PC-9 (cell line): ENCODE data around the gene TMEM203. TPM values are rescaled to one million over a fixed set of nuclear protein-coding genes. Genes with fewer than 3 reads are reported as not detected.
A peak's percentile ranks its signal among the peaks of the same experiment; 100 is the strongest.

Experiments
- BruUV-seq: library from RNA; stranded (reverse); fragments of 400-500 nt; replicated peaks from 2 replicates; lab custom pipeline; 2021; lab: Mats Ljungman, UMichigan
- CTCF ChIA-PET: fragments of 300-600 bp; sonication (Branson Sonifier 250); formaldehyde crosslinking; loops from one replicate; lab custom pipeline; 2022; ENCODE audit warnings: antibody characterized with exemption; lab: Charles Lee
- POLR2A ChIA-PET: fragments of 300-600 bp; sonication (Branson Sonifier 250); formaldehyde crosslinking; loops from one replicate; lab custom pipeline; 2022; ENCODE audit warnings: antibody characterized with exemption; ENCODE audit not compliant: unreplicated experiment; lab: Charles Lee
- DNase-seq, 2 experiments: peaks; one replicate each; pipeline versions ENCODE4 v3.0.0 to v3.0.0-alpha.2; 2015 to 2022; ENCODE audit warnings: mixed read lengths in 1 of 2
- H2AFZ ChIP-seq: fragments of 200-600 bp; sonication (generic); 2 replicates; pipeline ENCODE4 v1.8.1; 2017; ENCODE audit warnings: antibody characterized with exemption
- H3F3A ChIP-seq: fragments of 200-600 bp; sonication (generic); 2 replicates; pipeline ENCODE4 v1.8.1; 2017; ENCODE audit warnings: antibody characterized with exemption, mild to moderate bottlenecking, low read depth; ENCODE audit not compliant: insufficient read depth
- H3K27ac ChIP-seq: fragments of 200-600 bp; sonication (generic); 2 replicates; pipeline ENCODE4 v1.6.1; 2016; ENCODE audit warnings: mixed run types
- H3K27me3 ChIP-seq: fragments of 200-600 bp; sonication (generic); 2 replicates; pipeline ENCODE4 v1.6.1; 2016; ENCODE audit warnings: low read depth, mixed run types; ENCODE audit not compliant: insufficient read depth
- H3K36me3 ChIP-seq: fragments of 200-600 bp; sonication (generic); 2 replicates; pipeline ENCODE4 v1.6.1; 2016; ENCODE audit warnings: low read depth, mixed run types
- H3K4me1 ChIP-seq: fragments of 200-600 bp; sonication (generic); replicated peaks from 2 replicates; pipeline ENCODE4 v1.6.1; 2016; ENCODE audit warnings: mixed run types; ENCODE audit not compliant: insufficient read depth
- H3K4me2 ChIP-seq: fragments of 200-600 bp; sonication (generic); 2 replicates; pipeline ENCODE4 v1.6.1; 2017; ENCODE audit warnings: mixed run types
- H3K4me3 ChIP-seq: fragments of 200-600 bp; sonication (generic); 2 replicates; pipeline ENCODE4 v1.6.1; 2016; ENCODE audit warnings: mixed run types
- H3K79me2 ChIP-seq: fragments of 200-600 bp; sonication (generic); 2 replicates; pipeline ENCODE4 v1.6.1; 2017; ENCODE audit warnings: low read depth, mixed run types
- H3K9me2 ChIP-seq: fragments of 200-600 bp; sonication (generic); 2 replicates; pipeline ENCODE4 v1.8.1; 2017; ENCODE audit warnings: mild to moderate bottlenecking; ENCODE audit not compliant: insufficient read depth
- H3K9me3 ChIP-seq: fragments of 200-600 bp; sonication (generic); 2 replicates; pipeline ENCODE4 v1.8.1; 2016; ENCODE audit warnings: low read depth; ENCODE audit not compliant: insufficient read depth
- H4K20me1 ChIP-seq: fragments of 200-600 bp; sonication (generic); 2 replicates; pipeline ENCODE4 v1.8.1; 2017; ENCODE audit not compliant: insufficient read depth
- CTCF ChIP-seq: fragments of 200-600 bp; sonication (generic); conservative IDR thresholded peaks from 2 replicates; pipeline ENCODE4 v1.6.1; 2017; ENCODE audit warnings: mixed run types, antibody characterized with exemption, mild to moderate bottlenecking, moderate library complexity
- EZH2 ChIP-seq: fragments of 200-600 bp; sonication (generic); IDR thresholded peaks from 2 replicates; pipeline ENCODE4 v1.8.0; 2017; ENCODE audit warnings: antibody characterized with exemption, low read depth
- intact Hi-C: fragments of 100-400 bp; cut with micrococcal nuclease; formaldehyde crosslinking; loops from one replicate; pipeline ENCODE4 v1.10.0; 2022; ENCODE audit not compliant: unreplicated experiment
- total RNA-seq: library from RNA; stranded (reverse); gene quantifications from 2 replicates; pipeline ENCODE4 v1.2.3, GENCODE V29; 2021

TMEM203 gene
- total RNA-seq, 1 experiment from 2014 or later: 45.5 TPM

DNA sequence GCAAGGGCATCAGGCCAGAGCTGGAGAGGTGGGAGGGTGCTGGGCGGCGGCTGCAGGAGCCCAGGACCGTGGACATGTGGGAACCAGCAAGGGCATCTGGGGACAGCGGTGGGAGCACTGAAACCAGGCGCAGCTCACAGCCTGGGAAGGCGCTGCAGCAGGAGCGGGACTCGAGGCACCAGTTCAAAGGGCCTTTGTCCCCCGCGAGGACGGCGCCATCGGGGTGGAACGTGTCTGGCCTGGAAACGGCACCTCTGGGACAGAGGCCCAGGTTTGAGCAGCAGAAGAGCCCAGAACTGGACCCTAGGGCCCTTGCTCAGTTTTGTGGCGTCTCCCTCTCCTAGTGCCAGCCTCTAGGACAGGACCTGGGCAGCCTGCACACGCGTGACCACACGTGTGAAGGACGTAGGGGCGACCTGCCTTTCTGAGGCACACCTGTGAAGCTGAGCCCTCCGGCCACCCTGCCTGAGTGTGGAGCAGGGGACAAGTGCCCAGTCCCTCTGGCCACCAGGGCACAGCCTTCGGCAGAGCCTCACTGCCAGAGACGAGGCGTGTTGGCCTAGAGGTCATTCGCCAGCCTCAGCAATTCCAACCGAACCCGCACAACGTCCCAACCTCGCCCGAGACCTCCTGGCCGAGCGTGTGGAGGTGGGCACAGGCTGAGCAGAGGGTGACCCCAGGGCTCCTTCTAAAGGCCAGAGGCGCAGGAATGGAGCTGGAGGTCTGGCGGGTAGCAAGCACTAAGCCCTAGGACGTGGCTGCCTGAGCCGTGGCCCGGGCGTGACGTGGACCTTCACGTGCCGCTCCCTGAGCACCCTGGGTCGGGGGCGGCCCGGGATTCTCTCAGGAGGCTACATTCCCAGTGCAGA is 31.4 kb downstream of the TMEM203 start:
- DNase-seq: no peak
- ChIA-PET POLR2A (no interaction called here), CTCF (no interaction called here)
- Histone ChIP-seq H3K9me2 (no peaks in the 10 kb centered on the region), H3K27ac (no peak overlapping the region), H3K79me2 (no peaks in the 10 kb centered on the region), H3K4me3 (no peak overlapping the region), H3K9me3 (no peaks in the 10 kb centered on the region), H3K27me3 (no peaks in the 10 kb centered on the region), H3K4me2 (no peak overlapping the region), H3K4me1 (peaks cover 13% of the 10 kb centered on the region; the same call in 1 of the 2 replicates), H2AFZ (no peak overlapping the region), H3K36me3 (no peaks in the 10 kb centered on the region), H4K20me1 (no peaks in the 10 kb centered on the region), H3F3A (peaks cover 21% of the 10 kb centered on the region; the same call in 1 of the 2 replicates)
- intact Hi-C loops: loop anchor here (2.0 kb wide), 1 partner anchor 15 kb away; the partner anchor contains the start of genes ANAPC2 and SSNA1
- BruUV-seq: no TSS peak
- TF ChIP-seq EZH2 (no peak), CTCF (no peak)

DNA sequence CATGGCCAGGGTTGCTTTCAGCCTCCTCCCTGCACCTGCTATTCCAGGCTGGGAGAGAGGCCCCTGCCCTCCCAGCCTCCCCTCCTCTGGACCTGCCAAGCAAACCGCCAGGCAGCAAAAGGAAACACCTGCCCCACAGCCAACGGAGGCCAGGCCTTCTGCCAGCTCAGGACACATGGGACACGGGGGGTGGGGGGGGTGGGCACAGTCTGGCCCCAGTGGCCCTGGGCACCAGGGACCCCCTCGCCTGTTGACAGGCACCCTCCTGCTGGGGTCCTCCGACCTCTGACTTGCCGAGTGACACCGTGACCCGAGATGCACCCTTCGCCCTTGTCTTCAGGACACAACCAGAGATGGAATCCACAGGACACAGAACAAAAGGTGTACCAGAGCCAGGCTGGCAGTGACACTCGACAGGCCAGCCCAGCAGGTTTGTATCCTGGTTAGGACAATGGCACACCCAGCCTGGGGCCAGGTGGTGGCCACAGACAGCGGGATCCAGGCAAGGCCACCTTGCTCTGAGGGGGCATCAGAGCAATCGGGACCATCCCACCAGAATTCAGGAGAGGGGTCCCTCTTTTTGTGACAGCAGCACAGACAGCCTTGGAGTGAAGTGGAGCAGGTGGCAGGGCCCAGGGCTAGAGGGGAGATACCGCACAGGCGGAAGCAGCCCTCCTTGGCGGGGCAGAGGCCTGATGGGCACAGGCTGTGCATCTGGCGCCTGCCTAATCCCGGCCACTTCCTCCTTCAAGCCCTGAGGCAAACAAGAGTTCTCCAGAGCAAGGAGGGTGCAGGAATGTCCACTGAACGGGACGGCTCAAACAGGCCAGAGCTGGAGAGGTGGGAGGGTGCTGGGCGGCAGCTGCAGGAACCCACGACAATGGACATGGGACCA is 32.3 kb downstream of the TMEM203 start:
- H3K9me2 ChIP-seq: no peaks in the 10 kb centered on the region
- no peaks in the 10 kb centered on the region for H3K79me2 ChIP-seq
- H2AFZ ChIP-seq: no peak overlapping the region
- H3F3A ChIP-seq: peaks cover 21% of the 10 kb centered on the region; the same call in 1 of the 2 replicates
- H3K4me1 ChIP-seq: peaks cover 13% of the 10 kb centered on the region; the same call in 1 of the 2 replicates
- H3K4me2 ChIP-seq: peak overlapping the region; percentile 14; the same call in 1 of the 2 replicates
- CTCF ChIA-PET: no interaction called here
- intact Hi-C loops: loop anchor here (2.0 kb wide), 1 partner anchor 16 kb away; the partner anchor contains the start of genes ANAPC2 and SSNA1
- H4K20me1 ChIP-seq: no peaks in the 10 kb centered on the region
- no peak for TF ChIP-seq EZH2
- TF ChIP-seq CTCF: no peak
- H3K27me3 ChIP-seq: no peaks in the 10 kb centered on the region
- no peak overlapping the region for H3K4me3 ChIP-seq
- no peaks in the 10 kb centered on the region for H3K36me3 ChIP-seq
- H3K27ac ChIP-seq: no peak overlapping the region
- peak; percentile 58 to 75 for DNase-seq
- BruUV-seq: no TSS peak
- POLR2A ChIA-PET: no interaction called here
- H3K9me3 ChIP-seq: no peaks in the 10 kb centered on the region
